ENCODE data around the gene GRK6. TPM values are rescaled to one million over a fixed set of nuclear protein-coding genes. Genes with fewer than 3 reads are reported as not detected.

GRK6 gene
- polyA plus RNA-seq, 1 experiment, result 37.7 TPM

- no peak overlapping the region for H3K4me3 ChIP-seq (ENCODE audit: low read depth, low read length)
- DNase-seq (ENCODE audit: low read depth), result no peak
- H3K27me3 ChIP-seq (ENCODE audit: control insufficient read depth, insufficient read depth, low read length), result no peaks in the 10 kb centered on the region
- ChIA-PET POLR2A (no interaction called here), CTCF (interaction anchor here (1.8 kb wide), 1 partner anchor 33 kb away, joined by 8 read pairs; no protein-coding TSS in a partner anchor)
- no peak for TF ChIP-seq CTCF (IDR thresholded peaks at IDR 0.05; ENCODE audit: insufficient read depth, low read depth, low read length)
- H3K36me3 ChIP-seq (ENCODE audit: control insufficient read depth, insufficient read depth, low read length), result peaks cover 49% of the 10 kb centered on the region
These were observed 35.7 kb downstream of the GRK6 start for GRCh38 chr5:177462021-177462670.

GRCh38 chr5:177465044-177465443 lies 38.6 kb downstream of the GRK6 start:
- ChIA-PET CTCF (interaction anchor here (1.5 to 4.1 kb wide), 2 partner anchors 8 to 10 kb away, joined by 5 to 13 read pairs; no protein-coding TSS in a partner anchor), POLR2A (no interaction called here)
- Histone ChIP-seq H3K27me3 (ENCODE audit: control insufficient read depth, insufficient read depth, low read length) (no peaks in the 10 kb centered on the region), H3K4me3 (ENCODE audit: low read depth, low read length) (no peak overlapping the region), H3K36me3 (ENCODE audit: control insufficient read depth, insufficient read depth, low read length) (peaks cover 36% of the 10 kb centered on the region)
- TF ChIP-seq CTCF (IDR thresholded peaks at IDR 0.05; ENCODE audit: insufficient read depth, low read depth, low read length), result no peak
- DNase-seq (ENCODE audit: low read depth), result no peak

GRCh38 chr5:177466861-177467260 lies 40.4 kb downstream of the GRK6 start:
- TF ChIP-seq CTCF (IDR thresholded peaks at IDR 0.05; ENCODE audit: insufficient read depth, low read depth, low read length), result no peak
- no peak for DNase-seq (ENCODE audit: low read depth)
- Histone ChIP-seq H3K36me3 (ENCODE audit: control insufficient read depth, insufficient read depth, low read length) (peaks cover 37% of the 10 kb centered on the region), H3K4me3 (ENCODE audit: low read depth, low read length) (no peak overlapping the region), H3K27me3 (ENCODE audit: control insufficient read depth, insufficient read depth, low read length) (no peaks in the 10 kb centered on the region)
- ChIA-PET CTCF (interaction anchor here (0.6 to 6.3 kb wide), 4 partner anchors 9 to 19 kb away, joined by 3 to 35 read pairs (median 19); no protein-coding TSS in a partner anchor), POLR2A (no interaction called here)

- POLR2A ChIA-PET, result no interaction called here
- H3K36me3 ChIP-seq (ENCODE audit: control insufficient read depth, insufficient read depth, low read length), result peaks cover 34% of the 10 kb centered on the region
- no peaks in the 10 kb centered on the region for H3K27me3 ChIP-seq (ENCODE audit: control insufficient read depth, insufficient read depth, low read length)
- H3K4me3 ChIP-seq (ENCODE audit: low read depth, low read length), result no peak overlapping the region
- no peak for TF ChIP-seq CTCF (IDR thresholded peaks at IDR 0.05; ENCODE audit: insufficient read depth, low read depth, low read length)
- CTCF ChIA-PET, result interaction anchor here (0.9 to 6.3 kb wide), 3 partner anchors 10 to 64 kb away, joined by 3 to 35 read pairs (median 25); no protein-coding TSS in a partner anchor
- no peak for DNase-seq (ENCODE audit: low read depth)
These were observed 41.0 kb downstream of the GRK6 start for GRCh38 chr5:177467436-177467835.

- no peak overlapping the region for H3K4me3 ChIP-seq (ENCODE audit: low read depth, low read length)
- TF ChIP-seq CTCF (IDR thresholded peaks at IDR 0.05; ENCODE audit: insufficient read depth, low read depth, low read length), result no peak
- no peaks in the 10 kb centered on the region for H3K27me3 ChIP-seq (ENCODE audit: control insufficient read depth, insufficient read depth, low read length)
- ChIA-PET POLR2A (interaction anchor here (0.5 kb wide), 1 partner anchor 13 kb away, joined by 3 read pairs; no protein-coding TSS in a partner anchor), CTCF (interaction anchor here (1.3 to 6.3 kb wide), 3 partner anchors 10 to 13 kb away, joined by 4 to 35 read pairs (median 25); no protein-coding TSS in a partner anchor)
- DNase-seq (ENCODE audit: low read depth), result no peak
- H3K36me3 ChIP-seq (ENCODE audit: control insufficient read depth, insufficient read depth, low read length), result peaks cover 29% of the 10 kb centered on the region
These were observed 41.8 kb downstream of the GRK6 start for GRCh38 chr5:177468329-177468684.

Data from BJ (cell line).